Measurements from ENCODE around the gene TBL1XR1. TPM values are rescaled to one million over a fixed set of nuclear protein-coding genes. Genes with fewer than 3 reads are reported as not detected.

Gene TBL1XR1
- total RNA-seq, 1 donor from 2014 or later: 372 TPM

GRCh38 chr3:177182352-177182751, 14.9 kb downstream of the TBL1XR1 start:
- CTCF ChIA-PET: no interaction called here

GRCh38 chr3:177181418-177181817, 15.9 kb downstream of the TBL1XR1 start:
- Mint-ChIP-seq H3K27me3 (no peaks in the 10 kb centered on the region), H3K4me3 (no peak overlapping the region), H3K9me3 (no peaks in the 10 kb centered on the region), H3K4me1 (peaks cover 79% of the 10 kb centered on the region), H3K36me3 (ENCODE audit: low read depth) (peaks cover 25% of the 10 kb centered on the region), H3K27ac (peak overlapping the region; percentile 83)
- POLR2A ChIA-PET: interaction anchor here (0.9 kb wide), 1 partner anchor 417 kb away, joined by 3 read pairs; no protein-coding TSS in a partner anchor
- CTCF ChIA-PET: no interaction called here
- no peak for ATAC-seq (ENCODE audit: low read depth)
- intact Hi-C loops (cut with micrococcal nuclease): no loop called here
- DNase-seq: no peak
- TF ChIP-seq CTCF (IDR thresholded peaks at IDR 0.05): no peak

More at GRCh38 chr3:177182352-177182751, 14.9 kb downstream of the TBL1XR1 start:
- POLR2A ChIA-PET: no interaction called here
- H3K4me1 Mint-ChIP-seq: peaks cover 85% of the 10 kb centered on the region
- DNase-seq: no peak
- TF ChIP-seq CTCF (IDR thresholded peaks at IDR 0.05): no peak
- H3K9me3 Mint-ChIP-seq: no peaks in the 10 kb centered on the region
- no peaks in the 10 kb centered on the region for H3K27me3 Mint-ChIP-seq
- H3K27ac Mint-ChIP-seq: peak overlapping the region; percentile 20
- no peak overlapping the region for H3K4me3 Mint-ChIP-seq
- intact Hi-C loops (cut with micrococcal nuclease): no loop called here
- peaks cover 19% of the 10 kb centered on the region for H3K36me3 Mint-ChIP-seq (ENCODE audit: low read depth)
- no peak for ATAC-seq (ENCODE audit: low read depth)

GRCh38 chr3:177180506-177180905, 16.8 kb downstream of the TBL1XR1 start:
- ChIA-PET CTCF (no interaction called here), POLR2A (interaction anchor here (0.6 to 1.7 kb wide), 2 partner anchors 13 to 36 kb away, joined by 3 to 6 read pairs; no protein-coding TSS in a partner anchor)
- Mint-ChIP-seq H3K4me1 (peaks cover 73% of the 10 kb centered on the region), H3K27ac (no peak overlapping the region), H3K4me3 (no peak overlapping the region), H3K27me3 (no peaks in the 10 kb centered on the region), H3K9me3 (no peaks in the 10 kb centered on the region), H3K36me3 (ENCODE audit: low read depth) (peaks cover 23% of the 10 kb centered on the region)
- no peak for DNase-seq
- ATAC-seq (ENCODE audit: low read depth): no peak
- no peak for TF ChIP-seq CTCF (IDR thresholded peaks at IDR 0.05)
- intact Hi-C loops (cut with micrococcal nuclease): no loop called here

GRCh38 chr3:177179281-177180067, 17.8 kb downstream of the TBL1XR1 start:
- no peaks in the 10 kb centered on the region for H3K9me3 Mint-ChIP-seq
- peaks cover 21% of the 10 kb centered on the region for H3K36me3 Mint-ChIP-seq (ENCODE audit: low read depth)
- peak; percentile 62 for ATAC-seq (ENCODE audit: low read depth)
- H3K27ac Mint-ChIP-seq: peak overlapping the region; percentile 33
- H3K27me3 Mint-ChIP-seq: no peaks in the 10 kb centered on the region
- intact Hi-C loops (cut with micrococcal nuclease): loop anchor here (1.0 to 2.0 kb wide), 2 partner anchors 9 to 15 kb away; no protein-coding TSS in a partner anchor
- peaks cover 66% of the 10 kb centered on the region for H3K4me1 Mint-ChIP-seq
- peak overlapping the region; percentile 13 for H3K4me3 Mint-ChIP-seq
- no peak for DNase-seq
- CTCF ChIA-PET: interaction anchor here (0.6 kb wide), 2 partner anchors 48 to 301 kb away, joined by 3 read pairs; no protein-coding TSS in a partner anchor
- TF ChIP-seq CTCF (IDR thresholded peaks at IDR 0.05): no peak
- POLR2A ChIA-PET: interaction anchor here (0.7 to 1.7 kb wide), 4 partner anchors 14 to 53 kb away, joined by 3 to 6 read pairs (median 4); partner anchors contain the start of gene TBL1XR1

GRCh38 chr3:177177749-177178221, 19.5 kb downstream of the TBL1XR1 start:
- Mint-ChIP-seq H3K4me3 (no peak overlapping the region), H3K27me3 (no peaks in the 10 kb centered on the region), H3K27ac (no peak overlapping the region), H3K36me3 (ENCODE audit: low read depth) (peaks cover 29% of the 10 kb centered on the region), H3K4me1 (peaks cover 65% of the 10 kb centered on the region), H3K9me3 (no peaks in the 10 kb centered on the region)
- no peak for DNase-seq
- ChIA-PET CTCF (no interaction called here), POLR2A (no interaction called here)
- ATAC-seq (ENCODE audit: low read depth): no peak
- intact Hi-C loops (cut with micrococcal nuclease): loop anchor here (2.0 kb wide), 1 partner anchor 17 kb away; no protein-coding TSS in a partner anchor
- TF ChIP-seq CTCF (IDR thresholded peaks at IDR 0.05): no peak
